ENCODE measurements around the gene LZTS3. TPM values are rescaled to one million over a fixed set of nuclear protein-coding genes. Genes with fewer than 3 reads are reported as not detected.
"Not testable (repeated sequence)": the region's sequence is repeated elsewhere in the genome, so short reads cannot be mapped to it uniquely, and the experiment has no call there.

LZTS3 gene
- total RNA-seq (1.1 TPM), polyA plus RNA-seq (4.2 TPM)
- long read RNA-seq, donor 1 = 0 reads
- long read RNA-seq, donor 2 = 0 reads
- long read RNA-seq, donor 3 = 0 reads
- long read RNA-seq, donor 4 = 0 reads
- long read RNA-seq, donor 5, full-length matches to known transcripts = 1 of 1 reads
- long read RNA-seq, donor 5, partial matches to known transcripts = 0 of 1 reads
- long read RNA-seq, donor 5, other reads (novel, unspliced or antisense) = 0 of 1 reads
- long read RNA-seq, donor 6, full-length matches to known transcripts = 1 of 1 reads
- long read RNA-seq, donor 6, partial matches to known transcripts = 0 of 1 reads
- long read RNA-seq, donor 6, other reads (novel, unspliced or antisense) = 0 of 1 reads
- long read RNA-seq, donor 7 = 0 reads
- long read RNA-seq, donor 8 = 0 reads
- long read RNA-seq, donor 9 = 0 reads
- long read RNA-seq, donor 10 = 0 reads

DNA sequence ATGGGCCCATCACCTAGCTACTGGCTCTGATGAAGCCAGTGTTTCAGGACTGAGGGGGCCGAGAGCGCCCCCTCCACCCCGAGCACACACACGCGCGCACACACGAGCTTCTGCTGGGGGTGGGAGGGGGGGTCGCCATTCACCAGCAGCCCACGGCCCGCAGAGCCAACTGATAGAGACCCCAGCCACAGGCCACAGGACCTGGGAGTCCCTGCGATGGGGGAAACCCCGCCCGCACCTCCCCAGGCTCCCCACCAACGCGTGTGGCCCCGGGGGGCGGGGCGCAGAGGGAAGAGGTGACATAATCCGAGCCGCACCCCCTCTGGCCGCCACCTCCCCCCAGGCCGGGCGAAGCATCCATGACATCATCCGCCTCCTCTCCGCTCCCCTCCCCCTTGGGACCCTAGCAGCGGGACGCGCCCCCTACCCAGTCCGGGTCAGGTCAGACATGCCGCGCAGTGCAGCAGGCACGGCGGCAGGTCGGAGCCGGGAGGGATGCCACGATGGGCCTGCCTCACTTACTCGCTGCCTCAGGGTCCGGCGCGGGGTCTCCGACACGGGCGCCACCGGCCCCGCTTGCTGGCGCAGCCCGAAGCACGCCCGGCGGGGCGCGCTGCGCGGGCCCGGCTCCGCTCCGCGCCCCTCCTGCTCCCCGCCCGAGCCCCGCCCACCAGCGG is at the start of gene LZTS3:
LZTS3 (minus strand) TSS at position 617 of the 677 bp plus-strand sequence. CDS start 6,386 bp downstream, outside the sequence.
- DNase-seq (ENCODE audit: low read depth in 6 of 9, low spot score in 9 of 9) = peak in 6 of 9 donors; percentile 30 to 73 (median 50)
- peaks cover 31 to 80% of the 10 kb centered on the region in 2 donors for H3K27me3 ChIP-seq (ENCODE audit: control insufficient read depth in 2 of 2, insufficient read depth in 1 of 2, low read length in 1 of 2)
- H3K9me3 ChIP-seq (ENCODE audit: control insufficient read depth in 2 of 2, insufficient read depth in 1 of 2, low read length in 1 of 2) = peaks cover 2 to 10% of the 10 kb centered on the region in 2 donors
- under 1% methylated on average over 62 of the region's 62 CpGs for WGBS
- H3K4me3 ChIP-seq (ENCODE audit: low read length in 2 of 2) = peak within 1 kb of the TSS; percentile 60 to 78
- no peaks in the 10 kb centered on the region for H3K36me3 ChIP-seq (ENCODE audit: control insufficient read depth in 2 of 2, insufficient read depth in 2 of 2, low read length in 1 of 2)
- no peak within 1 kb of the TSS for H3K27ac ChIP-seq (ENCODE audit: low read depth in 1 of 2, low read length in 1 of 2)
- H3K4me1 ChIP-seq (ENCODE audit: control insufficient read depth in 2 of 2, insufficient read depth in 2 of 2, low read length in 2 of 2) = peaks cover 10 to 22% of the 10 kb centered on the region in 2 donors

DNA sequence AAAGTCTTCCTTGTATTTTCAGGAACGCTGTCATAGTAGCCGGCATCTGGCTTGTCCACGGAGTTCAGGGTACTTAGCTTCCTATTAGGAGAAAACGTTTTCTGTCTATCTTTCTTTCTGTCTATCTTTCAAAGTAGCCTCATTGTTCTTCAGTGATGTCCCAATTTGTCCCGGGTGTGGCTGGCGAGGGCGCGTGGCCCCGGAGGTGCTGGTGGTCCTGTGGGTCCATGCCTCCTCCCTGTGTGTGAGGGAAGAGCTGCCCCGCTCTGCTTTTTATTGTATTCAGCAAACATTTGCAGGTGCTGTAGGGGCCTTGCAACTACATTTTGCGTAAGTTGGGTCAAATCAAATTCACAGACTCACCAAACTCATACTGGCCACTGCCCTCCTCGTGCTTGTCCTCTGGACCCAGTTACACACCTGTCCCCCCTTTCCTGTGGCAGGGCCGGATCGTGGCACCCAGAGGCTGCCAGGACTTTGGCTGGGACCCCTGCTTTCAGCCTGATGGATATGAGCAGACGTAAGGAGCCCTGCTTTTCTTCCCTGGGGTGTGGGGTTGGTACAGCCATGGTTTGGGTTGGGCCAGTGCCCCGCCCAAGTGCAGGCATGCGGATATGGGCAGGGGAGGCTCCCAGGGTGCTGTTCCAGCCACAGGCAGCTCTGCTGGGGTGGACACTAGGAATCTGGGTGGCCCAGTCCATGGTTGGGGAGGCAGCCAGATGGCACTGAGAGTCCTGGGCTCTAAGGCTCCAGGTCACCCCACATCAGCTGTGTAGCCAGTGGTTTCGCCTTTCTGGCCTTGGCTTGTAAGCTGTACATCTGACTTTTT is 48.3 kb upstream of the LZTS3 start:
- 98% methylated on average over 18 of the region's 18 CpGs for WGBS
- no peak overlapping the region for H3K27ac ChIP-seq (ENCODE audit: low read depth in 1 of 2, low read length in 1 of 2)
- H3K4me1 ChIP-seq (ENCODE audit: control insufficient read depth in 2 of 2, insufficient read depth in 2 of 2, low read length in 2 of 2) = peaks cover 21 to 51% of the 10 kb centered on the region in 2 donors
- DNase-seq (ENCODE audit: low read depth in 6 of 9, low spot score in 9 of 9) = no peak
- H3K36me3 ChIP-seq (ENCODE audit: control insufficient read depth in 2 of 2, insufficient read depth in 2 of 2, low read length in 1 of 2) = peaks cover 23 to 27% of the 10 kb centered on the region in 2 donors
- H3K27me3 ChIP-seq (ENCODE audit: control insufficient read depth in 2 of 2, insufficient read depth in 1 of 2, low read length in 1 of 2) = no peaks in the 10 kb centered on the region
- H3K9me3 ChIP-seq (ENCODE audit: control insufficient read depth in 2 of 2, insufficient read depth in 1 of 2, low read length in 1 of 2) = no peaks in the 10 kb centered on the region
- H3K4me3 ChIP-seq (ENCODE audit: low read length in 2 of 2) = no peak overlapping the region

DNA sequence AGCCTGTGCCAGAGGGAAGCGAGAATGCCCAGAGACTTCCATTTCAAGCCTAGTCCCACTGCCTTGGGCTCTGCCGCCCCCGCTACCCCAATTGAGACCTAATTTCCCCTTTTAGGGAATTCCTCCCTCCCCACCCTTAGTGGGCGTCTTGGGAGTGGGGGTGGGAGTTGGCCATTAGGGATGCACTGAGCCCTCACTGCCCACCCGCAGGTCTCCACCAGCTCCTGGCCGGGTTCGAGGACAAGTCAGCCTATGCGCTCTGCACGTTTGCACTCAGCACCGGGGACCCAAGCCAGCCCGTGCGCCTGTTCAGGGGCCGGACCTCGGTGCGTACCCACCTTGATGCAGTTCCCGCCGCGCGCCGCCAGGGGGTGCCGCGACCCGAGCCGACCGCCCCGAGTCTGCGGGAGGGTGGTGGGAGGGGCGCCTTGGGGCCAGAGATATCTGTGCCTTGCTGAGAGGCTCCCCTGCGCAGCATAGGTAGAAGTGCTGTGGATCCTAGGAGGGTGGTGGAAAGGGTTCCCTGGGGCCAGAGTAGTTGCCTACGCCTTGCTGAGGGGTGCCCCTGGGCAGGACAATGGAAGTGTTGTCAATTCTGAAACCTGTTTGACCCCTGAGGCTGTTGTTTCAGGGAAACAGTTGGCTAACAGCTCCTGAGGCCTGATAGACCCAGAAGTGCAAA is 45.1 kb upstream of the LZTS3 start:
- peak overlapping the region in 1 of 2 donors; percentile 52 for H3K27ac ChIP-seq (ENCODE audit: low read depth in 1 of 2, low read length in 1 of 2)
- DNase-seq (ENCODE audit: low read depth in 6 of 9, low spot score in 9 of 9) = peak in 3 of 9 donors; percentile 71 to 79 (median 78)

DNA sequence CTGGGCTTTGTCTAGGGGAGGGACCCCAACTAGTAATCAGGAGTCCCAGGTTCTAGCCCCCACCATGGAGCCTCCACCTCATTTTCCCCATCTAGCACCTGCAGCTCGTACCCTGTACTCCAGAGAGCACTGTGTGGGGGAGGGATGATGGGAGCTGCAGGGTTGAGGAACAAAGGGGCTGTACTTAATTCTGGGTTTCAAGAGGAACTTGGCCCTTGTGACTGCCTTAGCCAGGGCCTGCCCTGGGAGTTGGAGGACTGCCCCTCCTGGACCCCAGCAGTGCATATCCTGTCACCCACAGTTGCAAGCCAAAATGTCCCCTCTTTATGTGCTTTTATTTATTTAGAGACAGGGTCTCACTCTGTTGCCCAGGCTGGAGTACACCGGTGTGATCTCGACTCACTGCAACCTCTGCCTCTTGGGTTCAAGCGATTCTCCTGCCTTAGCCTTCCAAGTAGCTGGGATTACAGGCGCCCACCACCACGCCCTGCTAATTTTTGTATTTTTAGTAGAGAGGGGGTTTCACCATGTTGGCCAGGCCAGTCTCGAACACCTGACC is 42.1 kb upstream of the LZTS3 start:
- 98% methylated on average over 7 of the region's 7 CpGs for WGBS
- H3K27ac ChIP-seq (ENCODE audit: low read depth in 1 of 2, low read length in 1 of 2); H3K27me3 ChIP-seq (ENCODE audit: control insufficient read depth in 2 of 2, insufficient read depth in 1 of 2, low read length in 1 of 2); H3K9me3 ChIP-seq (ENCODE audit: control insufficient read depth in 2 of 2, insufficient read depth in 1 of 2, low read length in 1 of 2); DNase-seq (ENCODE audit: low read depth in 6 of 9, low spot score in 9 of 9); H3K4me3 ChIP-seq (ENCODE audit: low read length in 2 of 2): not testable (repeated sequence)
- H3K4me1 ChIP-seq (ENCODE audit: control insufficient read depth in 2 of 2, insufficient read depth in 2 of 2, low read length in 2 of 2) = peaks cover 4 to 10% of the 10 kb centered on the region in 2 donors
- peaks cover 26 to 32% of the 10 kb centered on the region in 2 donors for H3K36me3 ChIP-seq (ENCODE audit: control insufficient read depth in 2 of 2, insufficient read depth in 2 of 2, low read length in 1 of 2)

More for the DNA sequence above, 45.1 kb upstream of the LZTS3 start:
- Histone ChIP-seq H3K4me3 (ENCODE audit: low read length in 2 of 2) (no peak overlapping the region), H3K4me1 (ENCODE audit: control insufficient read depth in 2 of 2, insufficient read depth in 2 of 2, low read length in 2 of 2) (peaks cover 17 to 27% of the 10 kb centered on the region in 2 donors), H3K9me3 (ENCODE audit: control insufficient read depth in 2 of 2, insufficient read depth in 1 of 2, low read length in 1 of 2) (no peaks in the 10 kb centered on the region), H3K36me3 (ENCODE audit: control insufficient read depth in 2 of 2, insufficient read depth in 2 of 2, low read length in 1 of 2) (peaks cover 40% of the 10 kb centered on the region in 2 donors), H3K27me3 (ENCODE audit: control insufficient read depth in 2 of 2, insufficient read depth in 1 of 2, low read length in 1 of 2) (no peaks in the 10 kb centered on the region)
- 25% methylated on average over 30 of the region's 30 CpGs for WGBS

DNA sequence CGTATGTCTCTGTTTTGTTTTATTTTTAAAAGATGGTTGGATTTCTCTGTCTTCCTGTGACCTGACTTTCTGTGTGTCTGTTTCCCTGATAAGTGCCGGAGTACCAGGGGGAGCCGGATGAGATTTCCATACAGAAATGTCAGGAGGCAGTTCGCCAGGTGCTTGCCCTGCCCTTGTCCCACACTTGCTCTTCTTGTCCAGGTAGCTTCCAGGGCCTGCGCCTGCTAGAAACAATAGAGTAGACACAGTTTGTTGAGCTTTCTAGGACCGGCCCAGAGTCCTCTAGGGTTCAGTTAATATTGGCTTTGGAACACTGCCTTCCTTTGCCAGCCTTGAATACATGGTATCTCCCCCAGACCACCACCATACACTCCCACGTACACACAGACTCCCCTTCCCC is 39.9 kb upstream of the LZTS3 start:
- Histone ChIP-seq H3K27me3 (ENCODE audit: control insufficient read depth in 2 of 2, insufficient read depth in 1 of 2, low read length in 1 of 2) (no peaks in the 10 kb centered on the region), H3K9me3 (ENCODE audit: control insufficient read depth in 2 of 2, insufficient read depth in 1 of 2, low read length in 1 of 2) (no peaks in the 10 kb centered on the region), H3K27ac (ENCODE audit: low read depth in 1 of 2, low read length in 1 of 2) (no peak overlapping the region), H3K4me3 (ENCODE audit: low read length in 2 of 2) (no peak overlapping the region), H3K4me1 (ENCODE audit: control insufficient read depth in 2 of 2, insufficient read depth in 2 of 2, low read length in 2 of 2) (peaks cover 13 to 15% of the 10 kb centered on the region in 2 donors), H3K36me3 (ENCODE audit: control insufficient read depth in 2 of 2, insufficient read depth in 2 of 2, low read length in 1 of 2) (peaks cover 25 to 26% of the 10 kb centered on the region in 2 donors)
- DNase-seq (ENCODE audit: low read depth in 6 of 9, low spot score in 9 of 9) = no peak
- WGBS = 98% methylated on average over 7 of the region's 7 CpGs

DNA sequence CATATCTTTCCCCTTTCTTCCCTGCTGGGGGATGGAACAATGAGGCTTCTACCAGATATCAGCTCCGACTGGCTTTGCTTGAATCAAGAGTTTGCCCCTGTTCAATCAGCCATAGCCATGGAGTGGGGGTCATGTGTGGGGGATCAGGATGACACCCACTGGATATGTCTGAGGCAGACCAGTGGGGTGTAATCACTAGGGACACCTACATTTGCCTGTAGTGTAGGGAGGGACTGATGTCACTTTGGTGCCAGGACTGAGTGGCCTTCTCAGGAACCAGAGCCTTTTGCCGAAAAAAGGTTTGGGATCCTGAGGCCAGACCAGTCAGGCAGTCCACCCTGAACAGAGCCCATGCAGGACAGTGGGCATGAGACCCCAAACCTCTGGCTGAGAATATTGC is 37.0 kb upstream of the LZTS3 start:
- H3K27me3 ChIP-seq (ENCODE audit: control insufficient read depth in 2 of 2, insufficient read depth in 1 of 2, low read length in 1 of 2) = no peaks in the 10 kb centered on the region
- no peaks in the 10 kb centered on the region for H3K9me3 ChIP-seq (ENCODE audit: control insufficient read depth in 2 of 2, insufficient read depth in 1 of 2, low read length in 1 of 2)
- H3K4me3 ChIP-seq (ENCODE audit: low read length in 2 of 2) = peak overlapping the region; percentile 93 to 99
- no peak overlapping the region for H3K27ac ChIP-seq (ENCODE audit: low read depth in 1 of 2, low read length in 1 of 2)
- DNase-seq (ENCODE audit: low read depth in 6 of 9, low spot score in 9 of 9) = no peak
- H3K4me1 ChIP-seq (ENCODE audit: control insufficient read depth in 2 of 2, insufficient read depth in 2 of 2, low read length in 2 of 2) = peaks cover 14% of the 10 kb centered on the region in 2 donors
- WGBS = 93% methylated on average over 2 of the region's 2 CpGs
- H3K36me3 ChIP-seq (ENCODE audit: control insufficient read depth in 2 of 2, insufficient read depth in 2 of 2, low read length in 1 of 2) = peaks cover 16 to 17% of the 10 kb centered on the region in 2 donors

DNA sequence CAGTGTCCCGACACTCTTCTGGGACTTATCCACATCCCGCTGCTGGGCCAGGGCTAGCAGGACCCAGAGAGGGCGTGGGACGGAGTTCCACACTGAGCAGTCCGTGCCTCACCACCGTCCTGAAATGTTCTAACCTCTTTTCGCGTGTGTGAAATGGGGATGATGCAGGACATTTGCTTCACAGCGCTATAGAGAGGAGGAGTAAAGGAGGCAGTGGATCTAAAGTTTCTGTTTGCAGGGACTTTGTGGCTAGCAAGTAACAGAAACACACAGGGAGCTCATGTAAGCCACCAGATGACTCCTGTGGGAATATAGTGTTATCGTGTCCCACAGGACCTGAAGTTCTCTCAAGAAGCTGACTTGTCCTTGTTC is 36.6 kb upstream of the LZTS3 start:
- Histone ChIP-seq H3K4me3 (ENCODE audit: low read length in 2 of 2) (peak overlapping the region; percentile 93 to 99), H3K9me3 (ENCODE audit: control insufficient read depth in 2 of 2, insufficient read depth in 1 of 2, low read length in 1 of 2) (no peaks in the 10 kb centered on the region), H3K27me3 (ENCODE audit: control insufficient read depth in 2 of 2, insufficient read depth in 1 of 2, low read length in 1 of 2) (no peaks in the 10 kb centered on the region), H3K4me1 (ENCODE audit: control insufficient read depth in 2 of 2, insufficient read depth in 2 of 2, low read length in 2 of 2) (peaks cover 14% of the 10 kb centered on the region in 2 donors), H3K36me3 (ENCODE audit: control insufficient read depth in 2 of 2, insufficient read depth in 2 of 2, low read length in 1 of 2) (peaks cover 12 to 13% of the 10 kb centered on the region in 2 donors), H3K27ac (ENCODE audit: low read depth in 1 of 2, low read length in 1 of 2) (no peak overlapping the region)
- DNase-seq (ENCODE audit: low read depth in 6 of 9, low spot score in 9 of 9) = no peak
- WGBS = 3% methylated on average over 10 of the region's 10 CpGs

DNA sequence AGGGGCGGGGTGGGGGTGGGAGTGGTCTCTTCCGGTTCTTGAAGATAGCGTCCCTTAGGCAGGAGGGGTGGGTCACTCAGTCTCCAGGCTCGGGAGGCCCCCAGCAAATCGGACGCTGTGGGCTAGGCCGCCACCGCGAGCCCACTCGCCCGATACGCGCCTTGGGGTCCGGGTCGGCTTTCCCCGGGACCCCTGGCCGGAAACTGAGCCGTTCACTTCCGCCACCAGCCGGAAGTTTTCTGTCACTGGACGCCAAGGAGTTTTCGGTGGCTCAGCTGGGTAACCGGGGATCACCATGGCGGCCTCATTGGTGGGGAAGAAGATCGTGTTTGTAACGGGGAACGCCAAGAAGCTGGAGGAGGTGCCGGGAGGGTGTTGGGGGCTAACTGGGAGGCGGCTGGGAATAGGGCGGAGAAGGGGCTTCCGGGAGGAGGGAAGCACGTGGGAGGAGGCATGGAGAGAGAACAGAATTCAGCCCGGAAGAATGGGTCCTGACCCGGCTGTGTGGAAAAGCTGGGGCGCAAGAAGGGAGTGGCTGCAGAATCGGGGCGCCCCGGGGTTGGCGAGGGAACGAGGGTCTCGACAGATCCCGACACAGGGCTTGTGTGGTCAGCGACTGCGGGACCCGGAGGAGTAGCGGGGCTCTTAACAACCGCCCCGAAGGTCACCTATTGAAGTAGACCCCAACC is 36.1 kb upstream of the LZTS3 start, which contains the start of gene ITPA:
ITPA (plus strand) TSS at position 242 of the 689 bp plus-strand sequence; CDS start at position 296, 54 bp downstream.
- under 1% methylated on average over 48 of the region's 48 CpGs for WGBS

More for the DNA sequence above, 36.1 kb upstream of the LZTS3 start, which contains the start of gene ITPA:
- DNase-seq (ENCODE audit: low read depth in 6 of 9, low spot score in 9 of 9) = peak in 7 of 9 donors; percentile 19 to 80 (median 56)
- Histone ChIP-seq H3K4me1 (ENCODE audit: control insufficient read depth in 2 of 2, insufficient read depth in 2 of 2, low read length in 2 of 2) (peaks cover 14% of the 10 kb centered on the region in 2 donors), H3K9me3 (ENCODE audit: control insufficient read depth in 2 of 2, insufficient read depth in 1 of 2, low read length in 1 of 2) (no peaks in the 10 kb centered on the region), H3K27ac (ENCODE audit: low read depth in 1 of 2, low read length in 1 of 2) (peak within 1 kb of the TSS; percentile 83 to 97), H3K36me3 (ENCODE audit: control insufficient read depth in 2 of 2, insufficient read depth in 2 of 2, low read length in 1 of 2) (peaks cover 10% of the 10 kb centered on the region in 2 donors), H3K27me3 (ENCODE audit: control insufficient read depth in 2 of 2, insufficient read depth in 1 of 2, low read length in 1 of 2) (no peaks in the 10 kb centered on the region), H3K4me3 (ENCODE audit: low read length in 2 of 2) (peak within 1 kb of the TSS; percentile 93 to 99)
